OCI-LY1 (cell line): ENCODE results near the gene P2RY8.
"Not testable (repeated sequence)": the region's sequence is repeated elsewhere in the genome, so short reads cannot be mapped to it uniquely, and the experiment has no call there.

ENCODE experiments used
- H2AFZ ChIP-seq: fragments of 200-600 bp; sonication (generic), shearing (Covaris generic); 2 replicates; pipeline ENCODE4 v1.6.0; 2014; ENCODE audit warnings: antibody characterized with exemption, mild to moderate bottlenecking, low read length
- H3F3A ChIP-seq: fragments of 200-600 bp; sonication (generic), shearing (Covaris generic); 2 replicates; pipeline ENCODE4 v1.6.0; 2014; ENCODE audit warnings: mild to moderate bottlenecking, antibody characterized with exemption, low read length, moderate library complexity; ENCODE audit not compliant: insufficient read depth
- H3K27ac ChIP-seq: fragments of 200-600 bp; sonication (generic); 2 replicates; pipeline ENCODE4 v1.5.1; 2014; ENCODE audit warnings: low read length, mixed run types, mild to moderate bottlenecking, low read depth; ENCODE audit not compliant: poor library complexity, severe bottlenecking
- H3K27me3 ChIP-seq: fragments of 200-600 bp; sonication (generic); 2 replicates; pipeline ENCODE4 v1.6.0; 2014; ENCODE audit warnings: antibody characterized with exemption, mild to moderate bottlenecking, low read length, moderate library complexity; ENCODE audit not compliant: insufficient read depth
- H3K36me3 ChIP-seq: fragments of 200-600 bp; sonication (generic); 2 replicates; pipeline ENCODE4 v1.6.1; 2014; ENCODE audit warnings: mild to moderate bottlenecking, antibody characterized with exemption, low read length, moderate library complexity, mixed read lengths; ENCODE audit not compliant: insufficient read depth
- H3K4me1 ChIP-seq: fragments of 200-600 bp; sonication (generic); 2 replicates; pipeline ENCODE4 v1.5.1; 2014; ENCODE audit warnings: mild to moderate bottlenecking, low read length, moderate library complexity; ENCODE audit not compliant: insufficient read depth, severe bottlenecking
- H3K4me2 ChIP-seq: fragments of 200-600 bp; sonication (generic), shearing (Covaris generic); 2 replicates; pipeline ENCODE4 v1.6.1; 2014; ENCODE audit warnings: low read length
- H3K4me3 ChIP-seq: fragments of 200-600 bp; sonication (generic); 2 replicates; pipeline ENCODE4 v1.5.1; 2014; ENCODE audit warnings: low read length, low read depth, mild to moderate bottlenecking, mixed read lengths; ENCODE audit not compliant: poor library complexity, severe bottlenecking
- H3K79me2 ChIP-seq: fragments of 200-600 bp; shearing (Covaris generic); 2 replicates; pipeline ENCODE4 v1.6.1; 2016; ENCODE audit warnings: mixed run types, low read length, mixed read lengths; ENCODE audit not compliant: insufficient read depth
- H3K9ac ChIP-seq: fragments of 200-600 bp; sonication (generic), shearing (Covaris generic); 2 replicates; pipeline ENCODE4 v1.6.1; 2014; ENCODE audit warnings: mild to moderate bottlenecking, low read length, mixed read lengths
- H3K9me2 ChIP-seq: fragments of 200-600 bp; sonication (generic), shearing (Covaris generic); 2 replicates; pipeline ENCODE4 v1.6.1; 2014; ENCODE audit warnings: low read depth, mild to moderate bottlenecking, low read length, mixed read lengths
- H3K9me3 ChIP-seq: fragments of 200-600 bp; shearing (Covaris generic); 2 replicates; pipeline ENCODE4 v1.6.1; 2014; ENCODE audit warnings: low read length, mixed read lengths
- H4K20me1 ChIP-seq: fragments of 200-600 bp; sonication (generic), shearing (Covaris generic); 2 replicates; pipeline ENCODE4 v1.6.0; 2016; ENCODE audit warnings: mild to moderate bottlenecking, low read length; ENCODE audit not compliant: insufficient read depth
- CTCF ChIP-seq: fragments of 200-600 bp; sonication (generic), shearing (Covaris generic); IDR thresholded peaks from 2 replicates; pipeline ENCODE4 v1.5.1; 2017; ENCODE audit warnings: mild to moderate bottlenecking, antibody characterized with exemption, low read length, moderate library complexity, mixed read lengths
- EZH2 ChIP-seq: fragments of 200-600 bp; sonication (generic), shearing (Covaris generic); IDR thresholded peaks from 2 replicates; pipeline ENCODE4 v1.8.0; 2017; ENCODE audit warnings: borderline replicate concordance, mixed run types, mild to moderate bottlenecking, antibody characterized with exemption, low read length, moderate library complexity, mixed read lengths

P2RY8 gene

GRCh38 chrX:1576201-1576992, 39.4 kb upstream of the P2RY8 start:
- Histone ChIP-seq H3K4me1 (no peaks in the 10 kb centered on the region), H2AFZ (no peak overlapping the region), H3K79me2 (no peaks in the 10 kb centered on the region), H3K4me2 (no peak overlapping the region), H3K27me3 (no peaks in the 10 kb centered on the region), H3K27ac (no peak overlapping the region), H3K9me3 (no peaks in the 10 kb centered on the region), H3K36me3 (no peaks in the 10 kb centered on the region; the same call in 1 of the 2 replicates), H3K9ac (no peak overlapping the region), H4K20me1 (no peaks in the 10 kb centered on the region), H3K9me2 (no peaks in the 10 kb centered on the region), H3F3A (peaks cover 4% of the 10 kb centered on the region), H3K4me3 (no peak overlapping the region)
- TF ChIP-seq EZH2 (no peak), CTCF (no peak)

GRCh38 chrX:1574181-1574580, 37.2 kb upstream of the P2RY8 start:
- H3K4me2 ChIP-seq, H3K27ac ChIP-seq, H3K9me2 ChIP-seq, H3K27me3 ChIP-seq, H3K4me1 ChIP-seq, H3F3A ChIP-seq, H3K4me3 ChIP-seq, H3K9ac ChIP-seq, H3K79me2 ChIP-seq, H4K20me1 ChIP-seq, H3K9me3 ChIP-seq, H3K36me3 ChIP-seq, H2AFZ ChIP-seq: not testable (repeated sequence)

- Histone ChIP-seq H2AFZ (peak overlapping the region; percentile 94), H3K9me3 (no peaks in the 10 kb centered on the region), H4K20me1 (no peaks in the 10 kb centered on the region), H3K27me3 (no peaks in the 10 kb centered on the region), H3K9me2 (no peaks in the 10 kb centered on the region), H3F3A (no peaks in the 10 kb centered on the region), H3K4me2 (peak overlapping the region; percentile 58), H3K79me2 (no peaks in the 10 kb centered on the region), H3K36me3 (no peaks in the 10 kb centered on the region), H3K9ac (peak overlapping the region; percentile 30; the same call in 1 of the 2 replicates), H3K4me1 (peaks cover 12% of the 10 kb centered on the region), H3K27ac (peak overlapping the region; percentile 44), H3K4me3 (peak overlapping the region; percentile 2)
- TF ChIP-seq EZH2: no peak
These were observed 28.0 kb upstream of the P2RY8 start for GRCh38 chrX:1564750-1565683.

GRCh38 chrX:1564077-1564476, 27.1 kb upstream of the P2RY8 start:
- H3K9me2 ChIP-seq, H3K36me3 ChIP-seq, H4K20me1 ChIP-seq, H3F3A ChIP-seq, H2AFZ ChIP-seq, H3K79me2 ChIP-seq, H3K9ac ChIP-seq, H3K4me3 ChIP-seq, H3K9me3 ChIP-seq, H3K4me2 ChIP-seq, H3K27ac ChIP-seq, H3K27me3 ChIP-seq: not testable (repeated sequence)
- peaks cover 12% of the 10 kb centered on the region for H3K4me1 ChIP-seq
